CD4-positive, alpha-beta T cell (primary cell): ENCODE measurements around the gene RAD51B. TPM values are rescaled to one million over a fixed set of nuclear protein-coding genes. Genes with fewer than 3 reads are reported as not detected.

Experiments
- ATAC-seq: fragments of 200-7000 bp; cut with Tn5 transposase; one replicate; pipeline ENCODE4 v1.10.0; 2022; ENCODE audit warnings: mild to moderate bottlenecking; ENCODE audit not compliant: poor library complexity
- CTCF ChIA-PET: fragments of 350-600 bp; sonication (Branson Sonifier 250); formaldehyde crosslinking; loops from one replicate; lab custom pipeline; 2021; ENCODE audit warnings: antibody characterized with exemption, inconsistent platforms; lab: Charles Lee
- POLR2A ChIA-PET: fragments of 350-600 bp; sonication (Branson Sonifier 250); formaldehyde crosslinking; loops from one replicate; lab custom pipeline; 2021; ENCODE audit warnings: antibody characterized with exemption, inconsistent platforms; lab: Charles Lee
- DNase-seq, 14 experiments: peaks; one replicate each; pipeline ENCODE4 v3.0.0-alpha.2; 2013 to 2020; ENCODE audit warnings: mixed read lengths in 2 of 14
- H3K27ac ChIP-seq, 2 donors: one replicate each; pipeline versions ENCODE4 v1.5.1 to v1.7.0; 2013; ENCODE audit warnings: low read length in 2 of 2, low read depth in 1 of 2, mild to moderate bottlenecking in 1 of 2
- H3K27me3 ChIP-seq, 2 experiments: 1 replicate in 1 of 2; 2 replicates in 1 of 2; pipeline versions ENCODE4 v1.6.1 to v1.7.0; 2013; ENCODE audit warnings: low read length in 2 of 2, control low read depth in 1 of 2, mild to moderate bottlenecking in 1 of 2, moderate library complexity in 1 of 2; ENCODE audit not compliant: insufficient read depth in 2 of 2, control insufficient read depth in 1 of 2
- H3K36me3 ChIP-seq: one replicate; pipeline ENCODE4 v1.6.1; 2013; ENCODE audit warnings: low read length, control low read depth; ENCODE audit not compliant: insufficient read depth
- H3K4me1 ChIP-seq: one replicate; pipeline ENCODE4 v1.6.1; 2013; ENCODE audit warnings: low read length, control low read depth; ENCODE audit not compliant: insufficient read depth
- H3K4me3 ChIP-seq: one replicate; pipeline ENCODE4 v1.5.1; 2013; ENCODE audit warnings: mild to moderate bottlenecking, low read length, moderate library complexity
- H3K9me3 ChIP-seq, 2 experiments: 1 replicate in 1 of 2; 2 replicates in 1 of 2; pipeline versions ENCODE4 v1.6.1 to v1.7.0; 2013; ENCODE audit warnings: low read length in 2 of 2, mild to moderate bottlenecking in 2 of 2, control low read depth in 1 of 2, moderate library complexity in 1 of 2; ENCODE audit not compliant: control insufficient read depth in 1 of 2, insufficient read depth in 1 of 2
- H3K27ac Mint-ChIP-seq: one replicate; pipeline ENCODE4 v1.8.0; 2020; ENCODE audit warnings: mixed read lengths
- H3K27me3 Mint-ChIP-seq: one replicate; pipeline ENCODE4 v1.8.0; 2021; ENCODE audit warnings: mixed read lengths
- H3K36me3 Mint-ChIP-seq: one replicate; pipeline ENCODE4 v1.8.0; 2021; ENCODE audit warnings: low read depth, mixed read lengths
- H3K4me1 Mint-ChIP-seq: one replicate; pipeline ENCODE4 v1.8.0; 2021; ENCODE audit warnings: low read depth, mixed read lengths
- H3K4me3 Mint-ChIP-seq: one replicate; pipeline ENCODE4 v1.8.0; 2020; ENCODE audit warnings: mild to moderate bottlenecking, mixed read lengths
- H3K9me3 Mint-ChIP-seq: one replicate; pipeline ENCODE4 v1.8.0; 2020; ENCODE audit warnings: mixed read lengths
- CTCF ChIP-seq: fragments of 200-600 bp; IDR thresholded peaks from one replicate; pipeline ENCODE4 v1.8.0; 2022; ENCODE audit warnings: antibody characterized with exemption, mild to moderate bottlenecking
- intact Hi-C, 2 experiments: fragments of 100-400 bp; cut with DNase I in 1 of 2; cut with micrococcal nuclease in 1 of 2; formaldehyde crosslinking; loops; one replicate each; pipeline versions ENCODE4 v1.15.1 to v1.9.0; 2023 to 2025; cut with DNase I, micrococcal nuclease
- total RNA-seq, 174 experiments: library from RNA in 2 of 174; stranded (reverse) in 2 of 174; gene quantifications; one replicate each; pipeline ENCODE4 v1.2.3 and lab custom pipeline; 2021 to 2026

RAD51B gene
- total RNA-seq, 2 experiments from 2014 or later = 18.4 to 20.0 TPM

- no peak for TF ChIP-seq CTCF
- no peak for ATAC-seq
- no peak overlapping the region for H3K27ac ChIP-seq
- no peak for DNase-seq
- no peaks in the 10 kb centered on the region for H3K27me3 ChIP-seq
- H3K36me3 Mint-ChIP-seq = no peaks in the 10 kb centered on the region
- H3K4me3 ChIP-seq = no peak overlapping the region
- CTCF ChIA-PET = interaction anchor here (1.9 kb wide), 1 partner anchor 21 kb away, joined by 5 read pairs; no protein-coding TSS in a partner anchor
- no peaks in the 10 kb centered on the region for H3K4me1 ChIP-seq
- no peaks in the 10 kb centered on the region for H3K4me1 Mint-ChIP-seq
- H3K36me3 ChIP-seq = no peaks in the 10 kb centered on the region
- H3K9me3 Mint-ChIP-seq = no peaks in the 10 kb centered on the region
- H3K4me3 Mint-ChIP-seq = no peak overlapping the region
- H3K27me3 Mint-ChIP-seq = no peaks in the 10 kb centered on the region
- intact Hi-C loops = no loop called here
- no peak overlapping the region for H3K27ac Mint-ChIP-seq
- H3K9me3 ChIP-seq = no peaks in the 10 kb centered on the region
- POLR2A ChIA-PET = no interaction called here
These were observed 340.4 kb downstream of the RAD51B start for GRCh38 chr14:68159701-68160633.

- no peaks in the 10 kb centered on the region for H3K4me1 Mint-ChIP-seq
- DNase-seq (no peak), ATAC-seq (no peak)
- H3K27me3 Mint-ChIP-seq = no peaks in the 10 kb centered on the region
- no peaks in the 10 kb centered on the region for H3K27me3 ChIP-seq
- CTCF ChIA-PET = interaction anchor here (1.9 kb wide), 1 partner anchor 20 kb away, joined by 5 read pairs; no protein-coding TSS in a partner anchor
- no peak overlapping the region for H3K4me3 Mint-ChIP-seq
- intact Hi-C loops = no loop called here
- POLR2A ChIA-PET = interaction anchor here (0.8 kb wide), 1 partner anchor 17 kb away, joined by 3 read pairs; no protein-coding TSS in a partner anchor
- no peaks in the 10 kb centered on the region for H3K9me3 ChIP-seq
- no peak overlapping the region for H3K27ac ChIP-seq
- TF ChIP-seq CTCF = no peak
- no peaks in the 10 kb centered on the region for H3K36me3 ChIP-seq
- H3K27ac Mint-ChIP-seq = no peak overlapping the region
- H3K4me1 ChIP-seq = no peaks in the 10 kb centered on the region
- no peaks in the 10 kb centered on the region for H3K36me3 Mint-ChIP-seq
- H3K9me3 Mint-ChIP-seq = no peaks in the 10 kb centered on the region
- H3K4me3 ChIP-seq = no peak overlapping the region
These were observed 341.4 kb downstream of the RAD51B start for GRCh38 chr14:68160779-68161546.

- Histone ChIP-seq H3K27ac (no peak overlapping the region), H3K4me1 (no peaks in the 10 kb centered on the region), H3K36me3 (no peaks in the 10 kb centered on the region), H3K4me3 (no peak overlapping the region), H3K27me3 (no peaks in the 10 kb centered on the region), H3K9me3 (no peaks in the 10 kb centered on the region)
- DNase-seq (no peak), ATAC-seq (no peak)
- H3K27ac Mint-ChIP-seq = no peak overlapping the region
- H3K27me3 Mint-ChIP-seq = no peaks in the 10 kb centered on the region
- ChIA-PET CTCF (no interaction called here), POLR2A (no interaction called here)
- TF ChIP-seq CTCF = no peak
- H3K9me3 Mint-ChIP-seq = no peaks in the 10 kb centered on the region
- H3K36me3 Mint-ChIP-seq = no peaks in the 10 kb centered on the region
- H3K4me3 Mint-ChIP-seq = no peak overlapping the region
- intact Hi-C loops = no loop called here
- no peaks in the 10 kb centered on the region for H3K4me1 Mint-ChIP-seq
These were observed 343.3 kb downstream of the RAD51B start for GRCh38 chr14:68162887-68163286.
